Panc1 (cell line): ENCODE measurements around the gene TMEM187.

Experiments
- POLR2AphosphoS5 ChIP-seq: IDR thresholded peaks from 2 replicates; pipeline ENCODE4 v1.6.1; 2012; ENCODE audit warnings: mild to moderate bottlenecking, low read depth, low read length, moderate library complexity
- SIN3A ChIP-seq: IDR thresholded peaks from 2 replicates; pipeline ENCODE4 v1.6.1; 2012; ENCODE audit warnings: low read depth, mild to moderate bottlenecking, low read length, moderate library complexity, borderline replicate concordance; ENCODE audit not compliant: insufficient read depth
- TF ChIP-seq, protein P1 (sequence below): fragments of 450-650 bp; IDR thresholded peaks from 2 replicates; pipeline ENCODE4 v1.5.1; 2017; ENCODE audit warnings: mild to moderate bottlenecking
- TF ChIP-seq, protein P2 (sequence below), 2 experiments: IDR thresholded peaks; 2 replicates each; pipeline ENCODE4 v1.6.1; 2011 to 2012; ENCODE audit warnings: low read depth in 2 of 2, control low read depth in 1 of 2, low read length in 1 of 2, mild to moderate bottlenecking in 1 of 2, moderate library complexity in 1 of 2; ENCODE audit not compliant: insufficient read depth in 1 of 2

DNA sequence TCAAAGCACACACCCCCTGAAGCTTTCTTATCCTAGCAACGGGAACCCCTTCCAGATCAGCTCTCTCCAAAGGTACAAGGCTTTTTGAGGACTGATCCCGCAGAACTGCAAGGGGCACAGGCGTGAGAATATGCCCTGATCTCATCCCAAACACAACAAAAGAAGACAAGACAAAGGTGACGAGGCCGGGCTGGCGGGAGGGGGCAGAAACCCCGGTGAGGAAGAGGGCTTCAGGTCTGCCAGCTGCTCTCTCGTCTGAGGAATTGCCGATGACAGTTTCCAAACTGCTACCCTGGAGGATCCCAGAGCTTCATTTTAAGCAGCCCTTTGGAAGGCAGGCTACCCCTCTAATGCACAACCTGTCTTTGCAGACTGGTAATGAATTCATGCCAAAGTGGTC is 4.3 kb upstream of the TMEM187 start:
- TF ChIP-seq, protein P1, sequence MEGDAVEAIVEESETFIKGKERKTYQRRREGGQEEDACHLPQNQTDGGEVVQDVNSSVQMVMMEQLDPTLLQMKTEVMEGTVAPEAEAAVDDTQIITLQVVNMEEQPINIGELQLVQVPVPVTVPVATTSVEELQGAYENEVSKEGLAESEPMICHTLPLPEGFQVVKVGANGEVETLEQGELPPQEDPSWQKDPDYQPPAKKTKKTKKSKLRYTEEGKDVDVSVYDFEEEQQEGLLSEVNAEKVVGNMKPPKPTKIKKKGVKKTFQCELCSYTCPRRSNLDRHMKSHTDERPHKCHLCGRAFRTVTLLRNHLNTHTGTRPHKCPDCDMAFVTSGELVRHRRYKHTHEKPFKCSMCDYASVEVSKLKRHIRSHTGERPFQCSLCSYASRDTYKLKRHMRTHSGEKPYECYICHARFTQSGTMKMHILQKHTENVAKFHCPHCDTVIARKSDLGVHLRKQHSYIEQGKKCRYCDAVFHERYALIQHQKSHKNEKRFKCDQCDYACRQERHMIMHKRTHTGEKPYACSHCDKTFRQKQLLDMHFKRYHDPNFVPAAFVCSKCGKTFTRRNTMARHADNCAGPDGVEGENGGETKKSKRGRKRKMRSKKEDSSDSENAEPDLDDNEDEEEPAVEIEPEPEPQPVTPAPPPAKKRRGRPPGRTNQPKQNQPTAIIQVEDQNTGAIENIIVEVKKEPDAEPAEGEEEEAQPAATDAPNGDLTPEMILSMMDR, result no peak
- TF ChIP-seq SIN3A (no peak), POLR2AphosphoS5 (no peak)
- TF ChIP-seq, protein P2, sequence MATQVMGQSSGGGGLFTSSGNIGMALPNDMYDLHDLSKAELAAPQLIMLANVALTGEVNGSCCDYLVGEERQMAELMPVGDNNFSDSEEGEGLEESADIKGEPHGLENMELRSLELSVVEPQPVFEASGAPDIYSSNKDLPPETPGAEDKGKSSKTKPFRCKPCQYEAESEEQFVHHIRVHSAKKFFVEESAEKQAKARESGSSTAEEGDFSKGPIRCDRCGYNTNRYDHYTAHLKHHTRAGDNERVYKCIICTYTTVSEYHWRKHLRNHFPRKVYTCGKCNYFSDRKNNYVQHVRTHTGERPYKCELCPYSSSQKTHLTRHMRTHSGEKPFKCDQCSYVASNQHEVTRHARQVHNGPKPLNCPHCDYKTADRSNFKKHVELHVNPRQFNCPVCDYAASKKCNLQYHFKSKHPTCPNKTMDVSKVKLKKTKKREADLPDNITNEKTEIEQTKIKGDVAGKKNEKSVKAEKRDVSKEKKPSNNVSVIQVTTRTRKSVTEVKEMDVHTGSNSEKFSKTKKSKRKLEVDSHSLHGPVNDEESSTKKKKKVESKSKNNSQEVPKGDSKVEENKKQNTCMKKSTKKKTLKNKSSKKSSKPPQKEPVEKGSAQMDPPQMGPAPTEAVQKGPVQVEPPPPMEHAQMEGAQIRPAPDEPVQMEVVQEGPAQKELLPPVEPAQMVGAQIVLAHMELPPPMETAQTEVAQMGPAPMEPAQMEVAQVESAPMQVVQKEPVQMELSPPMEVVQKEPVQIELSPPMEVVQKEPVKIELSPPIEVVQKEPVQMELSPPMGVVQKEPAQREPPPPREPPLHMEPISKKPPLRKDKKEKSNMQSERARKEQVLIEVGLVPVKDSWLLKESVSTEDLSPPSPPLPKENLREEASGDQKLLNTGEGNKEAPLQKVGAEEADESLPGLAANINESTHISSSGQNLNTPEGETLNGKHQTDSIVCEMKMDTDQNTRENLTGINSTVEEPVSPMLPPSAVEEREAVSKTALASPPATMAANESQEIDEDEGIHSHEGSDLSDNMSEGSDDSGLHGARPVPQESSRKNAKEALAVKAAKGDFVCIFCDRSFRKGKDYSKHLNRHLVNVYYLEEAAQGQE (IDR thresholded peaks at IDR 0.05; ENCODE audit: insufficient read depth in 1 of 2, low read depth in 2 of 2, low read length in 1 of 2), result no peak
